RWPE1 (cell line): Measurements from ENCODE around the gene ZNF827.

Source experiments
- CTCF ChIA-PET: fragments of 350-600 bp; sonication (Branson Sonifier 250); formaldehyde crosslinking; extraction: SDS; loops from one replicate; lab custom pipeline; 2021; lab: Yijun Ruan, JAX
- POLR2A ChIA-PET: fragments of 400-600 bp; formaldehyde crosslinking; extraction: SDS; loops from one replicate; lab custom pipeline; 2020; ENCODE audit warnings: antibody characterized with exemption; ENCODE audit not compliant: low non-redundant PET; lab: Yijun Ruan, JAX
- DNase-seq: peaks from one replicate; pipeline ENCODE4 v3.0.0; 2012; ENCODE audit warnings: low spot score
- H3K27ac ChIP-seq: fragments of 450-650 bp; 2 replicates; pipeline ENCODE4 v1.5.1; 2017
- TF ChIP-seq, protein P1 (sequence below): fragments of 450-650 bp; conservative IDR thresholded peaks from 2 replicates; pipeline ENCODE4 v1.5.1; 2017; ENCODE audit warnings: low read depth, mild to moderate bottlenecking

ZNF827 gene

DNA sequence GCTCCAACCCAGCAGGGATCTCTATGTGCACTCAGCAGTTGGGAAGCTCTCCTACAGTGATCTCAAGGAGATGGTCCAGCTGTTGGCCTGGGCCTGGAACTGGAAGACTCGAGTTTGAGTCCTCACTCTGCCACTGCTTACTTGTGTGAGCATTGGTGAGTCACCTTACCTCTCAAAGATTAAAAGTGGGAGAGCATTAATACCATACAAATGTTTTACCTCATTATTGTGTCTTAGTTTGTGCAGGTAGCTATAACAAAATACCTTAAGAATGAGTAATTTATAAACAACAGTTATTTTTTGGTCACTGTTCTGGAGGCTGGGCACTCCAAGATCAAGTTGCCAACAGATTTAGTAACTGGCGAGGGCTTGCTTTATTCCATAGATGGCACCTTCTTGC, 21.4 kb upstream of the ZNF827 start:
- no peak for DNase-seq
- CTCF ChIA-PET, result no interaction called here
- POLR2A ChIA-PET, result no interaction called here
- no peak overlapping the region for H3K27ac ChIP-seq
- TF ChIP-seq, protein P1, sequence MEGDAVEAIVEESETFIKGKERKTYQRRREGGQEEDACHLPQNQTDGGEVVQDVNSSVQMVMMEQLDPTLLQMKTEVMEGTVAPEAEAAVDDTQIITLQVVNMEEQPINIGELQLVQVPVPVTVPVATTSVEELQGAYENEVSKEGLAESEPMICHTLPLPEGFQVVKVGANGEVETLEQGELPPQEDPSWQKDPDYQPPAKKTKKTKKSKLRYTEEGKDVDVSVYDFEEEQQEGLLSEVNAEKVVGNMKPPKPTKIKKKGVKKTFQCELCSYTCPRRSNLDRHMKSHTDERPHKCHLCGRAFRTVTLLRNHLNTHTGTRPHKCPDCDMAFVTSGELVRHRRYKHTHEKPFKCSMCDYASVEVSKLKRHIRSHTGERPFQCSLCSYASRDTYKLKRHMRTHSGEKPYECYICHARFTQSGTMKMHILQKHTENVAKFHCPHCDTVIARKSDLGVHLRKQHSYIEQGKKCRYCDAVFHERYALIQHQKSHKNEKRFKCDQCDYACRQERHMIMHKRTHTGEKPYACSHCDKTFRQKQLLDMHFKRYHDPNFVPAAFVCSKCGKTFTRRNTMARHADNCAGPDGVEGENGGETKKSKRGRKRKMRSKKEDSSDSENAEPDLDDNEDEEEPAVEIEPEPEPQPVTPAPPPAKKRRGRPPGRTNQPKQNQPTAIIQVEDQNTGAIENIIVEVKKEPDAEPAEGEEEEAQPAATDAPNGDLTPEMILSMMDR, result no peak

DNA sequence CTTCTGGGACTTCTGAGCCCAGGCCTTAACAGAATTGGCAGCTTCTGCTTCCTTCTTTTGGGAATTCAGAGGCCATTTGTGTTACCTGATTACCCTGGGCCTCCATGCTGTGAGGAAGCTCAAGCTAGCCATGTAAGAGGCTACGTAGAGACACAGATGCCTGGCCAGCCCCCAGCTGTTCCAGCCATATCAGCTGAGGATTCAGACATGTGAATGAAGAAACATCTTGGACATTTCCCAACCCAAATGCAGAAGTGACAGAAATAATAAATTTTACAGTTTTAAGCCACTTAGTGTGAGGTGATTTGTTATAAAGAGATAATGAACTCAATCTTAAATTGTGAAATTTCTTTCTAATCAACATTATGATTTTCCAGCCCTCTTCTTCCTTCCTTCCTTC, 18.7 kb upstream of the ZNF827 start:
- CTCF ChIA-PET, result interaction anchor here (0.6 kb wide), 1 partner anchor 30 kb away, joined by 3 read pairs; no protein-coding TSS in a partner anchor

DNA sequence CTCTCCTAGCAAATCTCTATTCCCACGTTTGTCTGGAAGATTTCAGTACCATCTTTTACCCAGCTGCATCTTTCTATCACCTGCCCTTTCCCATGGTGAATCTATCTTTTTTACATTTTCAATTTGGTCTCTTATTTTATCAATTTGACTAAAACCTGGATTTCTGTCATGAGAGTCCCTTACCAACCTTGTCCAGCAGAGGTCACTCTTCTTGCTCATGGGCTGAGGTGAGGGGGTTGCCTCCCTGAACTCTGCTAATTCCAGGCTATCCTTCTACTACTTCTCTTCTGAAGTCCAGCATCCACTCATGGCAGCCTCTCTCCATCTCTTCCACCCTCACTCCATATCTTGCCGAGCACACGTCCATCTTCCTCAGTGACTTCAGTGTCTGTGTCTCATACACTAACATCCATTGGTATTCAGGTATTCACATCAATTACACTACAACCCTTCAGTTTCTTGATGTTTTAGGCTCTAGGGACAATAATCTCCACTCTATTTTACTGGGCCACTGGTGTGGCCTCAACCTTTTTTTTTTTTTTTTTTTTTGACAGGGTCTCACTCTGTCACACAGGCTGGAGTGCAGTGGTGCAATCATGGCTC, 17.8 kb upstream of the ZNF827 start:
- ChIA-PET POLR2A (no interaction called here), CTCF (interaction anchor here (0.7 kb wide), 2 partner anchors 68 to 347 kb away, joined by 3 read pairs; no protein-coding TSS in a partner anchor)
- DNase-seq, result no peak
- no peak overlapping the region for H3K27ac ChIP-seq
- TF ChIP-seq, protein P1, result peak; percentile 39

More for the DNA sequence above, 18.7 kb upstream of the ZNF827 start:
- TF ChIP-seq, protein P1, result no peak
- H3K27ac ChIP-seq, result no peak overlapping the region
- POLR2A ChIA-PET, result no interaction called here
- no peak for DNase-seq

DNA sequence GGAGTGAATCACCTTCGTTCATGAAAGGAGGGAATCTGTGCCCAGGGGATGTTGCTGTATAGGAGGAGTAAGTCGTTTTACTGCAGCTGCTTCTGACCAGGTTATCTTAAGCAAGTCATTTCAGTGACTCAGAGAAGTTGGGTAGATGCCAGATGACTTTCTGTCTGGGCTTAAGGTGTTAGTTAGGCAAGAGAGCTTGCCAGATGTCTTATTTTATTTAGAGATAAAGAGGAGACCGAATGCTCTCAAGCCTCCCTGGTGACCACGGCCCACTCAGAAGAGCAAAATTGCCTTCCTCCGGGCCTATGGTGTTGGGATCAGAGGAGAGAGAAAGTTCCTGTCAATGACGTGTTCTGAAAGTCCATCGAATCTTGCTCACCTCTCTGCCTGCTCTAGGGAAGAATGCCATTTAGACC, 16.3 kb upstream of the ZNF827 start:
- POLR2A ChIA-PET, result no interaction called here
- TF ChIP-seq, protein P1, result no peak
- CTCF ChIA-PET, result no interaction called here
- DNase-seq, result peak; percentile 94
- no peak overlapping the region; the same call in 1 of the 2 replicates for H3K27ac ChIP-seq

DNA sequence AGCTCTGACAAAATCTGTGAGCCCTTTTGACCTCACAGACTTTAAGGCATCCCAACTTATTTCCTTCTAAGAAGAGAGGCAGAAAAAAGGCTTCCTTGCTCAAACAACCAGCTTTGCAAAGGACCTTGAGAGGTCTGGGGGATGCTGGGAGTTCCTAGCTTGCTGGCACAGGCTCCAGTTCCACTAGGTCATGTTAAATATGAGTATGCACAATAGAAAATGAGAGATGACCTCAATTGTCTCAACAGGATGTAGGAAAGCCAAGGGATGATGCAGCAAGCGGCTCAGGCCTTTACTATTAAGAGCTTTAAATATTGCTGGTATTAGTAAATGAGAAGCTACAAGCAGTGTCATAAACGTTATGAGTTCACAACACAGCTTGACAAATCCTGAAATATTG, 13.3 kb upstream of the ZNF827 start:
- CTCF ChIA-PET, result no interaction called here
- H3K27ac ChIP-seq, result no peak overlapping the region
- POLR2A ChIA-PET, result no interaction called here
- no peak for DNase-seq
- TF ChIP-seq, protein P1, result no peak

DNA sequence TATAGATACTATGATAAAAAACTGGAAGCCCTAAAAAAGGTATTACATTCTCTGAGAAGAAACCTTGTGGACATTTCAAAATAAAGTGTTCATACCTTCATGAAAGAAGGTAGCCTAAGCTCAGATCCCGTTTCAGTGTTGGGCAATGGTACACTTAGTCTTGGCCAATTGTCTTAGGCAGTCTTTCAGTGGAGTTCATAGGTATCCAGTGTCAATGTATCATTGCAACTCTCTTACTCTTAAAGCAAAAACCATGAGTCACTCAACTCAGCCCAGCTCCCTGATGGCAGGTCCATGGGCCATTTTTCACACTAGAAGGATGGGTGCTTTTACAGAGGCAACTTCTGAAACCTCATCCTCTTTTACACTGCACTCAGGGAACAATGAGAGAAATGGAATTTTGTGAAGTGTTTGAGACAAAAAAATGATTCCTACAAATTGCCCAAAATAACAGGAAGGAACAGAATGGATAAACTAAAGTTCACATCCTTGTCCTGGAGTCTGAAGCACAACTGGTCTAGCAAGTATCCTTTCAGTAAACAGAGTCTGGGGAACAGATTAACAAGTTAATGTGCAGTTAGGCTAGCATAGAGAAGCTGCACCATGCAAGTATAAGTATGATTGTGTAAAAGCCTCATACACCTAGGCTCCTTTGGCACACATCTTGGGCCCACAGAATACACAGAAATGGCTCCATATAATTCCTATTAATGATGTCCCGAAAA, 7.0 kb upstream of the ZNF827 start:
- CTCF ChIA-PET, result no interaction called here
- TF ChIP-seq, protein P1, result no peak
- POLR2A ChIA-PET, result no interaction called here
- peak; percentile 13 for DNase-seq
- H3K27ac ChIP-seq, result no peak overlapping the region
